GM23338 (cell line): Measurements from ENCODE around the gene PLA2G5. TPM values are rescaled to one million over a fixed set of nuclear protein-coding genes. Genes with fewer than 3 reads are reported as not detected.
A peak's percentile ranks its signal among the peaks of the same experiment; 100 is the strongest.

ENCODE experiments used
- ATAC-seq: fragments of 200-7000 bp; cut with Tn5 transposase; 3 replicates; pipeline ENCODE4 v1.9.1; 2020
- DNase-seq: peaks from one replicate; pipeline ENCODE4 v3.0.0-alpha.2; 2015; ENCODE audit warnings: low spot score
- H2AFZ ChIP-seq: fragments of 200-600 bp; sonication (generic); 2 replicates; pipeline ENCODE4 v1.8.0; 2016; ENCODE audit warnings: antibody characterized with exemption, mild to moderate bottlenecking, moderate library complexity
- H3F3A ChIP-seq: fragments of 200-600 bp; sonication (generic); replicated peaks from 2 replicates; pipeline ENCODE4 v1.8.0; 2017; ENCODE audit warnings: antibody characterized with exemption, mixed run types, low read depth
- H3K27ac ChIP-seq: fragments of 200-600 bp; sonication (generic); 2 replicates; pipeline ENCODE4 v1.6.1; 2016; ENCODE audit warnings: low read depth
- H3K27me3 ChIP-seq: fragments of 200-600 bp; sonication (generic); 2 replicates; pipeline ENCODE4 v1.8.0; 2016; ENCODE audit warnings: mild to moderate bottlenecking, mixed run types, moderate library complexity; ENCODE audit not compliant: insufficient read depth
- H3K36me3 ChIP-seq: fragments of 200-600 bp; sonication (generic); 2 replicates; pipeline ENCODE4 v1.8.0; 2016; ENCODE audit warnings: mild to moderate bottlenecking; ENCODE audit not compliant: insufficient read depth
- H3K4me1 ChIP-seq: fragments of 200-600 bp; sonication (generic); 2 replicates; pipeline ENCODE4 v1.8.0; 2016; ENCODE audit warnings: mild to moderate bottlenecking, moderate library complexity; ENCODE audit not compliant: insufficient read depth
- H3K4me2 ChIP-seq: fragments of 200-600 bp; sonication (generic); 2 replicates; pipeline ENCODE4 v1.7.1; 2017; ENCODE audit warnings: mixed run types
- H3K4me3 ChIP-seq: fragments of 200-600 bp; sonication (generic); 2 replicates; pipeline ENCODE4 v1.6.1; 2016; ENCODE audit warnings: mixed run types
- H3K79me2 ChIP-seq: fragments of 200-600 bp; sonication (generic); replicated peaks from 2 replicates; pipeline ENCODE4 v1.8.0; 2017; ENCODE audit warnings: mild to moderate bottlenecking; ENCODE audit not compliant: insufficient read depth
- H3K9me2 ChIP-seq: fragments of 200-600 bp; sonication (generic); 2 replicates; pipeline ENCODE4 v1.8.0; 2017; ENCODE audit not compliant: insufficient read depth
- H4K20me1 ChIP-seq: fragments of 200-600 bp; sonication (generic); replicated peaks from 2 replicates; pipeline ENCODE4 v1.8.0; 2017; ENCODE audit warnings: mild to moderate bottlenecking; ENCODE audit not compliant: insufficient read depth
- H3K27ac Mint-ChIP-seq: 2 replicates; pipeline ENCODE4 v1.8.0; 2020; ENCODE audit warnings: inconsistent platforms, mild to moderate bottlenecking, moderate library complexity, mixed read lengths
- H3K27me3 Mint-ChIP-seq: 3 replicates; pipeline ENCODE4 v1.8.0; 2022; ENCODE audit warnings: low read depth, mild to moderate bottlenecking, moderate library complexity, mixed read lengths, inconsistent platforms; ENCODE audit not compliant: insufficient read depth, poor library complexity
- H3K36me3 Mint-ChIP-seq: 3 replicates; pipeline ENCODE4 v1.8.0; 2021; ENCODE audit warnings: low read depth, mild to moderate bottlenecking, inconsistent platforms, moderate library complexity, mixed read lengths
- H3K4me1 Mint-ChIP-seq: 3 replicates; pipeline ENCODE4 v1.8.0; 2020; ENCODE audit warnings: mild to moderate bottlenecking, inconsistent platforms, mixed read lengths
- H3K4me3 Mint-ChIP-seq: 3 replicates; pipeline ENCODE4 v1.8.0; 2021; ENCODE audit warnings: moderate library complexity, mild to moderate bottlenecking, inconsistent platforms, mixed read lengths
- H3K9me3 Mint-ChIP-seq: 3 replicates; pipeline ENCODE4 v1.8.0; 2020; ENCODE audit warnings: moderate library complexity, mild to moderate bottlenecking, inconsistent platforms, mixed read lengths
- CREB1 ChIP-seq: fragments of 250-450 bp; sonication (Bioruptor Pico); IDR thresholded peaks from 2 replicates; pipeline ENCODE4 v1.5.0; 2020; ENCODE audit warnings: low read depth, mild to moderate bottlenecking, moderate library complexity
- EZH2phosphoT487 ChIP-seq: fragments of 200-600 bp; sonication (generic); IDR thresholded peaks from one replicate; pipeline ENCODE4 v1.8.1; 2018; ENCODE audit warnings: antibody characterized with exemption; ENCODE audit not compliant: unreplicated experiment
- JUNB ChIP-seq: IDR thresholded peaks from one replicate; pipeline ENCODE4 v1.6.1; 2016; ENCODE audit warnings: antibody characterized with exemption; ENCODE audit not compliant: unreplicated experiment
- NANOG ChIP-seq: IDR thresholded peaks from 2 replicates; pipeline ENCODE4 v1.6.1; 2016; ENCODE audit warnings: antibody characterized with exemption, borderline replicate concordance
- POLR2AphosphoS5 ChIP-seq: IDR thresholded peaks from 2 replicates; pipeline ENCODE4 v1.6.1; 2016; ENCODE audit warnings: antibody characterized with exemption, low read depth
- REST ChIP-seq: IDR thresholded peaks from one replicate; pipeline ENCODE4 v1.6.1; 2018; ENCODE audit warnings: antibody characterized with exemption; ENCODE audit not compliant: unreplicated experiment
- STAT1 ChIP-seq: IDR thresholded peaks from one replicate; pipeline ENCODE4 v1.6.1; 2016; ENCODE audit warnings: antibody characterized with exemption; ENCODE audit not compliant: unreplicated experiment
- ZNF114 ChIP-seq: fragments of 250-450 bp; sonication (Bioruptor Pico); IDR thresholded peaks from 2 replicates; pipeline ENCODE4 v1.5.0; 2020; ENCODE audit warnings: mild to moderate bottlenecking, moderate library complexity
- ZNF331 ChIP-seq: fragments of 250-450 bp; sonication (Bioruptor Pico); IDR thresholded peaks from 2 replicates; pipeline ENCODE4 v1.5.0; 2020; ENCODE audit warnings: low read depth, mild to moderate bottlenecking, moderate library complexity
- polyA plus RNA-seq: library from polyadenylated mRNA; unstranded; fragments of >200 nt; fragmentation: Nextera tagmentation; extraction: Ambion mirVana; gene quantifications from 2 replicates; pipeline ENCODE4 v1.2.1, GENCODE V29; 2016
- total RNA-seq: library from RNA; depleted of rRNA; stranded (reverse); fragments of >200 nt; shearing (Covaris generic); gene quantifications from 2 replicates; pipeline ENCODE4 v1.2.3, GENCODE V29; 2014
- TF ChIP-seq, protein P1 (sequence below): IDR thresholded peaks from 2 replicates; pipeline ENCODE4 v1.6.1; 2016; ENCODE audit warnings: antibody characterized with exemption
- TF ChIP-seq, protein P2 (sequence below): fragments of 250-450 bp; sonication (Bioruptor Pico); IDR thresholded peaks from 2 replicates; pipeline ENCODE4 v1.5.0; 2020; ENCODE audit warnings: mild to moderate bottlenecking, moderate library complexity
- TF ChIP-seq, protein P3 (sequence below), 2 experiments: fragments of 200-600 bp in 1 of 2; sonication (generic) in 1 of 2; conservative IDR thresholded peaks; 2 replicates each; pipeline versions ENCODE4 v1.5.1 to v1.6.1; 2016 to 2017; ENCODE audit warnings: antibody characterized with exemption in 2 of 2, low read depth in 2 of 2, mild to moderate bottlenecking in 2 of 2, moderate library complexity in 1 of 2

Gene PLA2G5
- total and polyA plus RNA-seq, 2 experiments from 2014 or later = not detected

- TF ChIP-seq, protein P1, sequence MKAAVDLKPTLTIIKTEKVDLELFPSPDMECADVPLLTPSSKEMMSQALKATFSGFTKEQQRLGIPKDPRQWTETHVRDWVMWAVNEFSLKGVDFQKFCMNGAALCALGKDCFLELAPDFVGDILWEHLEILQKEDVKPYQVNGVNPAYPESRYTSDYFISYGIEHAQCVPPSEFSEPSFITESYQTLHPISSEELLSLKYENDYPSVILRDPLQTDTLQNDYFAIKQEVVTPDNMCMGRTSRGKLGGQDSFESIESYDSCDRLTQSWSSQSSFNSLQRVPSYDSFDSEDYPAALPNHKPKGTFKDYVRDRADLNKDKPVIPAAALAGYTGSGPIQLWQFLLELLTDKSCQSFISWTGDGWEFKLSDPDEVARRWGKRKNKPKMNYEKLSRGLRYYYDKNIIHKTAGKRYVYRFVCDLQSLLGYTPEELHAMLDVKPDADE = no peak
- TF ChIP-seq POLR2AphosphoS5 (no peak), REST (no peak), ZNF331 (CRISPR knock-in tag) (no peak), NANOG (no peak), JUNB (no peak)
Observed at GRCh38 chr1:20035114-20035513, 34.9 kb upstream of the PLA2G5 start (continued).

DNA sequence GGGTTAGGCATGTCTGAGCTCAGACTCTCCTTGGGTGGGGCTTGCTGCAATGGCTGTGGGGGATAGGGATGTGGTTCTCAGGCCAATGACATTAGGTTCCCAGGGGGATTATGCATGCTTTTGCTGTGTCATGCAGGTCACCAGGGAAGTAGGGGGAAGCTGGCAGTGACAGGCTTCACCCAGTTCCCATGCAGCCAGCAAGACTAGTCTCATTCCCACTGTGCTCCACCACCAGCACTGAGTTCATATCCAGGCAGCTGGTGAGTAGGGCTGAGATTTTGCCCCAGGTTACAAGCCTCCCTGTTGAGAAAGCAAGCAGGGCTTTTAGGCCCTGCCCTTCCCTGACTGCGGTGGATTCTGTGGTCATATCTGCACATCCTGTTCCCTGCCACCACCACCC, 32.1 kb upstream of the PLA2G5 start:
- ATAC-seq (peak; percentile 34; the same call in 2 of the 3 replicates), DNase-seq (peak; percentile 3)
- Histone ChIP-seq H3K4me3 (no peak overlapping the region), H3F3A (no peaks in the 10 kb centered on the region), H4K20me1 (no peaks in the 10 kb centered on the region), H3K79me2 (no peaks in the 10 kb centered on the region), H3K36me3 (no peaks in the 10 kb centered on the region), H3K27ac (no peak overlapping the region), H3K4me2 (no peak overlapping the region), H2AFZ (0 out of 2 replicates have a peak overlapping the region, but pooled peaks have one; percentile 18), H3K27me3 (no peaks in the 10 kb centered on the region), H3K9me2 (peaks cover 10% of the 10 kb centered on the region; the same call in 1 of the 2 replicates), H3K4me1 (no peaks in the 10 kb centered on the region)
- H3K27me3 Mint-ChIP-seq = peaks cover 7% of the 10 kb centered on the region
- H3K4me1 Mint-ChIP-seq = peaks cover 2% of the 10 kb centered on the region; the same call in 2 of the 3 replicates
- no peak overlapping the region for H3K27ac Mint-ChIP-seq
- H3K36me3 Mint-ChIP-seq = peaks cover 7% of the 10 kb centered on the region; the same call in 2 of the 3 replicates
- peaks cover 15% of the 10 kb centered on the region for H3K9me3 Mint-ChIP-seq
- no peak overlapping the region for H3K4me3 Mint-ChIP-seq
- TF ChIP-seq, protein P2, sequence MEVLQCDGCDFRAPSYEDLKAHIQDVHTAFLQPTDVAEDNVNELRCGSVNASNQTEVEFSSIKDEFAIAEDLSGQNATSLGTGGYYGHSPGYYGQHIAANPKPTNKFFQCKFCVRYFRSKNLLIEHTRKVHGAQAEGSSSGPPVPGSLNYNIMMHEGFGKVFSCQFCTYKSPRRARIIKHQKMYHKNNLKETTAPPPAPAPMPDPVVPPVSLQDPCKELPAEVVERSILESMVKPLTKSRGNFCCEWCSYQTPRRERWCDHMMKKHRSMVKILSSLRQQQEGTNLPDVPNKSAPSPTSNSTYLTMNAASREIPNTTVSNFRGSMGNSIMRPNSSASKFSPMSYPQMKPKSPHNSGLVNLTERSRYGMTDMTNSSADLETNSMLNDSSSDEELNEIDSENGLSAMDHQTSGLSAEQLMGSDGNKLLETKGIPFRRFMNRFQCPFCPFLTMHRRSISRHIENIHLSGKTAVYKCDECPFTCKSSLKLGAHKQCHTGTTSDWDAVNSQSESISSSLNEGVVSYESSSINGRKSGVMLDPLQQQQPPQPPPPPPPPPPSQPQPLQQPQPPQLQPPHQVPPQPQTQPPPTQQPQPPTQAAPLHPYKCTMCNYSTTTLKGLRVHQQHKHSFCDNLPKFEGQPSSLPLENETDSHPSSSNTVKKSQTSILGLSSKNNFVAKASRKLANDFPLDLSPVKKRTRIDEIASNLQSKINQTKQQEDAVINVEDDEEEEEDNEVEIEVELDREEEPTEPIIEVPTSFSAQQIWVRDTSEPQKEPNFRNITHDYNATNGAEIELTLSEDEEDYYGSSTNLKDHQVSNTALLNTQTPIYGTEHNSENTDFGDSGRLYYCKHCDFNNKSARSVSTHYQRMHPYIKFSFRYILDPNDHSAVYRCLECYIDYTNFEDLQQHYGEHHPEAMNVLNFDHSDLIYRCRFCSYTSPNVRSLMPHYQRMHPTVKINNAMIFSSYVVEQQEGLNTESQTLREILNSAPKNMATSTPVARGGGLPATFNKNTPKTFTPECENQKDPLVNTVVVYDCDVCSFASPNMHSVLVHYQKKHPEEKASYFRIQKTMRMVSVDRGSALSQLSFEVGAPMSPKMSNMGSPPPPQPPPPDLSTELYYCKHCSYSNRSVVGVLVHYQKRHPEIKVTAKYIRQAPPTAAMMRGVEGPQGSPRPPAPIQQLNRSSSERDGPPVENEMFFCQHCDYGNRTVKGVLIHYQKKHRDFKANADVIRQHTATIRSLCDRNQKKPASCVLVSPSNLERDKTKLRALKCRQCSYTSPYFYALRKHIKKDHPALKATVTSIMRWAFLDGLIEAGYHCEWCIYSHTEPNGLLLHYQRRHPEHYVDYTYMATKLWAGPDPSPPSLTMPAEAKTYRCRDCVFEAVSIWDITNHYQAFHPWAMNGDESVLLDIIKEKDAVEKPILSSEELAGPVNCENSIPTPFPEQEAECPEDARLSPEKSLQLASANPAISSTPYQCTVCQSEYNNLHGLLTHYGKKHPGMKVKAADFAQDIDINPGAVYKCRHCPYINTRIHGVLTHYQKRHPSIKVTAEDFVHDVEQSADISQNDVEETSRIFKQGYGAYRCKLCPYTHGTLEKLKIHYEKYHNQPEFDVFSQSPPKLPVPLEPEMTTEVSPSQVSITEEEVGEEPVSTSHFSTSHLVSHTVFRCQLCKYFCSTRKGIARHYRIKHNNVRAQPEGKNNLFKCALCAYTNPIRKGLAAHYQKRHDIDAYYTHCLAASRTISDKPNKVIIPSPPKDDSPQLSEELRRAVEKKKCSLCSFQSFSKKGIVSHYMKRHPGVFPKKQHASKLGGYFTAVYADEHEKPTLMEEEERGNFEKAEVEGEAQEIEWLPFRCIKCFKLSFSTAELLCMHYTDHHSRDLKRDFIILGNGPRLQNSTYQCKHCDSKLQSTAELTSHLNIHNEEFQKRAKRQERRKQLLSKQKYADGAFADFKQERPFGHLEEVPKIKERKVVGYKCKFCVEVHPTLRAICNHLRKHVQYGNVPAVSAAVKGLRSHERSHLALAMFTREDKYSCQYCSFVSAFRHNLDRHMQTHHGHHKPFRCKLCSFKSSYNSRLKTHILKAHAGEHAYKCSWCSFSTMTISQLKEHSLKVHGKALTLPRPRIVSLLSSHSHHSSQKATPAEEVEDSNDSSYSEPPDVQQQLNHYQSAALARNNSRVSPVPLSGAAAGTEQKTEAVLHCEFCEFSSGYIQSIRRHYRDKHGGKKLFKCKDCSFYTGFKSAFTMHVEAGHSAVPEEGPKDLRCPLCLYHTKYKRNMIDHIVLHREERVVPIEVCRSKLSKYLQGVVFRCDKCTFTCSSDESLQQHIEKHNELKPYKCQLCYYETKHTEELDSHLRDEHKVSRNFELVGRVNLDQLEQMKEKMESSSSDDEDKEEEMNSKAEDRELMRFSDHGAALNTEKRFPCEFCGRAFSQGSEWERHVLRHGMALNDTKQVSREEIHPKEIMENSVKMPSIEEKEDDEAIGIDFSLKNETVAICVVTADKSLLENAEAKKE (CRISPR knock-in tag) = no peak
- no peak for TF ChIP-seq JUNB
- no peak for TF ChIP-seq ZNF114 (CRISPR knock-in tag)
- TF ChIP-seq ZNF331 (CRISPR knock-in tag) = no peak
- no peak for TF ChIP-seq STAT1
- TF ChIP-seq, protein P3, sequence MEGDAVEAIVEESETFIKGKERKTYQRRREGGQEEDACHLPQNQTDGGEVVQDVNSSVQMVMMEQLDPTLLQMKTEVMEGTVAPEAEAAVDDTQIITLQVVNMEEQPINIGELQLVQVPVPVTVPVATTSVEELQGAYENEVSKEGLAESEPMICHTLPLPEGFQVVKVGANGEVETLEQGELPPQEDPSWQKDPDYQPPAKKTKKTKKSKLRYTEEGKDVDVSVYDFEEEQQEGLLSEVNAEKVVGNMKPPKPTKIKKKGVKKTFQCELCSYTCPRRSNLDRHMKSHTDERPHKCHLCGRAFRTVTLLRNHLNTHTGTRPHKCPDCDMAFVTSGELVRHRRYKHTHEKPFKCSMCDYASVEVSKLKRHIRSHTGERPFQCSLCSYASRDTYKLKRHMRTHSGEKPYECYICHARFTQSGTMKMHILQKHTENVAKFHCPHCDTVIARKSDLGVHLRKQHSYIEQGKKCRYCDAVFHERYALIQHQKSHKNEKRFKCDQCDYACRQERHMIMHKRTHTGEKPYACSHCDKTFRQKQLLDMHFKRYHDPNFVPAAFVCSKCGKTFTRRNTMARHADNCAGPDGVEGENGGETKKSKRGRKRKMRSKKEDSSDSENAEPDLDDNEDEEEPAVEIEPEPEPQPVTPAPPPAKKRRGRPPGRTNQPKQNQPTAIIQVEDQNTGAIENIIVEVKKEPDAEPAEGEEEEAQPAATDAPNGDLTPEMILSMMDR (conservative IDR thresholded peaks at IDR 0.05; ENCODE audit: low read depth in 2 of 2) = no peak
- no peak for TF ChIP-seq CREB1 (CRISPR knock-in tag)
- no peak for TF ChIP-seq EZH2phosphoT487
- TF ChIP-seq POLR2AphosphoS5 = no peak
